Cardiac ventricle fibroblast (primary cell): ENCODE results near the gene CHP1. TPM values are rescaled to one million over a fixed set of nuclear protein-coding genes. Genes with fewer than 3 reads are reported as not detected.

Source experiments
- total RNA-seq: library from RNA; depleted of rRNA; stranded (reverse); fragments of >200 nt; gene quantifications from 2 replicates; pipeline ENCODE4 v1.2.3, GENCODE V29; 2015

Gene CHP1
- 164 and 200 TPM in 2 replicates for total RNA-seq

GRCh38 chr15:41230650-41231421, at the start of gene CHP1, which contains the start of gene EXD1:
Gene CHP1, plus strand, starts transcription at chr15:41231268. Its CDS starts 115 bp downstream, at chr15:41231383.
Gene EXD1, minus strand, starts transcription at chr15:41230757. Its CDS starts 4,182 bp downstream, at chr15:41226575.

Other genes with a start within 250 kb of the CHP1 start
- gene INO80, start 115.0 kb upstream of the CHP1 start, total RNA-seq: 14.5 and 18.4 TPM in 2 replicates
- not detected in 2 replicates for gene EXD1, start 511 bp upstream of the CHP1 start, total RNA-seq
- gene OIP5, start 101.3 kb downstream of the CHP1 start, total RNA-seq: 0.88 and 0.94 TPM in 2 replicates
- gene NUSAP1, start 101.6 kb downstream of the CHP1 start, total RNA-seq: 5.0 and 5.3 TPM in 2 replicates
- 15.1 and 20.6 TPM in 2 replicates for gene NDUFAF1, start 171.2 kb downstream of the CHP1 start, total RNA-seq
- 20.3 and 26.5 TPM in 2 replicates for gene RTF1, start 185.8 kb downstream of the CHP1 start, total RNA-seq